GM21717 (cell line): ENCODE results near the gene TMEM37.

Experiments
- ATAC-seq: cut with Tn5 transposase; IDR thresholded peaks from one replicate; pipeline ENCODE4 v1.9.1; 2021; ENCODE audit warnings: mild to moderate bottlenecking, moderate library complexity; ENCODE audit not compliant: unreplicated experiment

The TMEM37 gene

DNA sequence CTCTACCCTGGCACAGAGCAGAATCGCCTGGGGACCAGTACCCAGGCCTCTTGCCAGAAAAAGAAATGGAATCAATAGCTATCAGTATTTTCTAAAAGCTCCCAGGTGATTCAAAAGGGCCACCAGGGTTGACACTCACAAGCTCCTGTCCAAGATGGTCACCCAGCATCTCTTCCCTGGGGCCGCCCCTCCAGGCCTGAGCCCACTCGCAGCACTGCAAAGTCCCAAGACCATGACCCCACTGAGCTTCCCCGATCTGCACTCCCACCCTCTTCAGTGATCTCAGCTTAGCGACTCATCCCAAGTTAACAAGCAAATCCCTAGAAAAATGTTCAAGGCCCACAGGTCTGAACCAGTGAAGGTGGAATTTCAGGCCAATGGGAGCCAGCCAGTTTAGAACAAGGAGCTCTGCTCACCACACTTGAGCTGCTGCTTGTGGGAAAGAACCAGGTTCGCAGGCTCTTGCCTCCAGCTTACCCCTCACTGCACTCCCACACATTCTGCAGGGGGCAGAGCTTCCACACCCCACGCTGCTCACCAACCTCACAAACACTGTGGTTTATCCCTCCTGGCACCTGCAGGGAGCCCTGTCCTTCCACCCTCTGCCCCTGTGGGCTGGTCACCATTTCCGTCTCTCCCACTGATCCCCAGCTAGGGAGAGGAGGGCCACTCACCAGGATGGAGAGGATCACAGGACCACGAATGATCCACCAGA is 19.8 kb downstream of the TMEM37 start:
- no peak for ATAC-seq

DNA sequence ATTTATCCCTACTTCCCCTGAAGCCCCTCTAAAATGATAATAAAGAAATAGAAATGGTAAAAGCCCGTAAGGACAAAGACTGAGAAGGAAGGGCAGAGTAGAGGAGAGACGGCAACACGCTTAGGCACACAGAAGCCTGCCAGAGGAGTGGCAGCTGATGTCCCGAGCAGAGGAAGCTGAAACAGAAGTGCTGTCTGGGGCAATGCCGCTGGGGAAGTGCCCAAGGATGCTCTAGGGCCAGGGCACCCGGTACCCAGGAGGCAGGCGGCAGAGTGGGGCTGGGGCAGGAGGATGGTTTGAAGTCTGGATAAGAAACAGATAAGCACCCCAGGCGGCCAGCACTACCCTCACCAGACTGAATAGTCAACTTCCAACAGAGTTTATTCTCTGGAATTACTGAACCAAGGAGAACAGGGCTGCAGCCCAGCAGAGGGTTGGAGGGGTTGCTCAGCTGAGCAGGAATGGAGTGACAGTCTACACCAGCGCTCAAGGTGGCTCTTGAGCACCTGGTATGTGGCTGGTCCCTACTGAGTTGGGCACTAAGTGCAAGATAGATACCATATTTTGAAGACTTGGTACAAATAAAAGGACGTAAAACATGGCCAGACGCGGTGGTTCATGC is 22.4 kb downstream of the TMEM37 start:
- no peak for ATAC-seq

DNA sequence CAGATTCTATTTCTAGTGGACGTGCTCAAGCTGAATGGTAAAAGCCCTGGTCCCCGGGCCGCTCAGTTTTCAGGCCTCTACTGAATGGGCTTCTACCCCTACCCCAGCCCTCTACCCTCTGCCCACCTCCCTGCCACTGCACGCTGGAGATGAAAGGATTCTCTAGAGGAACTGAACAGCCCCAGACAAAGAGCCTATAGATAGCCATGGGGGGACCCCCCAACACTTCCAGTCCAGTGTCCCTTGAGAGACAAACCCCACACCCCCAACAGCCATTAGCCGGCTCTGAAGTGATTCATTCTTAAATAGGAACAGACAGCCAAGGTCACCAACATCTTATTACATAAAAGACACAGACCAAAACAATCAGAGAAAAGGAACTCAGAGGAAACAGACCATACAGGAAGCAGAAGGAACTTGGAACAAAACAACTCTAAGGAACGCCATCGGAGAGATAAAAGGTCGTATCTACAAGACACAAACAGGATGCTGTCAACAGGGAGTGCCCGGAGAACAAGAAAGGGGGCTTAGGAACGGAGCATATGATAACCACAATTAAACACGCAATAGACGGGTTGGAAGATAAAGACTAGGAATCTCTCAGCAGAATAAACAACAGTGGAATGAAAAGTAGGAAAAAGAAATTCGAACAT is 23.5 kb downstream of the TMEM37 start:
- no peak for ATAC-seq

DNA sequence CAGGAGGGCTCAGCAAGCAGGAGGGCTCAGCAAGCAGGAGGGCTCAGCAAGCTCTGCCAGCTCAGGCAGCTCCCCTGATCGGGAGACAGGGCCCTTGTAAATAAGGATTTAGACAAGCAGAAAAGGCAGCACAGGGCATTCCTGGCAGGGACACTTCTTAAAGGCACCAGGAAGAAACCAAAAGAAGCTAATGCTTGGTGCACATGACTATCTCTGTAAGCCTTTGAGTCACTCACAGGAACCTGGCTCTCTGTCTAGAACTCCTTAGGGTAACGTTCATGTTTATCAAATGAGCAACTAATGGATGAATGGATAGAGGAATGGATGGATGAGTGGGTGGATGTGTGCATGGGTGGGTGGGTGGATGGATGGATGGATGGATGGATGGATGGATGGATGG is 28.4 kb downstream of the TMEM37 start:
- ATAC-seq, result no peak

DNA sequence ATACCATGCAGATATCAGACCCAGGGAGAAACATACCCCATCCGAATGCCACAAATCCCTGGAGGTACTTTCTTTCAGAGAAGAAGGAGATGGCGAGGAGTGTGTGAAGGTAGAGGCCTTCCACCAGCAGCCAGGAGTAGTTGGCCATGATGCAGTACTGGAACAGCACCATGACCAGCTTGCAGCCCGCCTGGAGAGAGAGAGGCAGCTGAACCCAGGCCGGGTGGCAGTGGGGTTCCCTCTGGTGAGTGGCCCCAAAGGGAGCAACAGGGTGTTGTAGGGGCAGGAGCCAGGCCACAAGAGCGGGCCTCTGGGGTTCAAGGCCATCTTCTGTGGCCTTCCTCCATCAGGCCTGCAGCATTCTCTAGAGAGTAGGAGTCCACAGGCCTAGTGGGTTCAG is 30.2 kb downstream of the TMEM37 start:
- no peak for ATAC-seq

DNA sequence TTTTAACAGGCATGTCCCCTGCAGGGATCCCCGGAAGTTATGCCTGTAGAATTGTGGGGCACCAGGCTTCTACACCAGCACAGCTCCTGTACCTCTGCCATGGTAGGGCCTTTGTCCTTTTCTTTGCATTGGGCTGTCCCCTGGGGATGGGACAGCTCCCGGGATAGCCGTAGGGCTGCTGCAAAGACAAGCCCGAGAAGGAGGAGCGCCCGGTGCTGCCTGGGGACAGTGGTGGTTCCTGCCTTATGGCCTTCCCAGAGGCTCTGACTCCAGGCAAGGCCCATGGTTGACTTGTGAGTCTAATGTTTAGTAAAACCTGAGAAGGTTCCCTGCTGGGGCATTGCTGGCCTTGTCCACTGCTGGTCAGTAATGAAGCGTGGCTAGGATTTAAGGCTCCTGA is 30.9 kb downstream of the TMEM37 start:
- no peak for ATAC-seq

DNA sequence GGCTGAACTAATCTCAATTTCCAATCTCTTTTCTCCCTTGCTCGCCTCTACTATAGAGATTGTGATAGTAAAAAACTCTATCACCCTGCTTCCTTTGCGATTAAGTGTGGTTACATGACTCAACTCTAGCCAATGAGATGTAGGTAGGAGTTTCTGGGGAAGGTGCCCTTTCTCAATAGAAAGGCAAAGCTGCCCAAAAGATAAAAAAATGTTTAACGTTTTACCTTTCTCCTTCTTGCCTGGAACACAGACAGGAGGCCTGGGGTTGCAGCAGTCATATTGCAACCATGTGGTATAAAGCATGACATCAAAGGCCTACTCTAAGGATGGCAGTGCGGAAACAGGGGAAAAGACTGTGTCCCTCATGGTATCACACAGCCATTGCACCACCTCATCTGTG is 31.5 kb downstream of the TMEM37 start:
- ATAC-seq, result no peak

DNA sequence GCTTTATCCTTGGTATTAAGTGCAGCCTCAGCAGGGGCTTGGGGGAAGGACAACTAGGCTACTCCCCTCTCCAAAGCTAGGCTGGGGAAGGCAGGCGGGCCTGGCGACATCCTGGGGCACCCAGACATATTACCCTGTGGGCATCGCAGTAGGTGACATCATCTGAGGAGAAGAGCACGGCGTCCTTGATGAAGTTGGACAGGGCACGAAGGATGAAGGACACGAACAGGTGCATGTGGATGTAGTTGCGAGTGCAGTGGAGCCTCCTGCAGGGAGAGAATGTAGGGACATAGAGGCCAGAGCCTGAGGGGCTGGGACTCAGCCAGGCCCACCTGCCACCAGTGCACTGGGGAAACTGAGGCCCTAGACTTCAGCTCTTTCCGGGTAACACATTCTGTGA is 32.3 kb downstream of the TMEM37 start:
- no peak for ATAC-seq

DNA sequence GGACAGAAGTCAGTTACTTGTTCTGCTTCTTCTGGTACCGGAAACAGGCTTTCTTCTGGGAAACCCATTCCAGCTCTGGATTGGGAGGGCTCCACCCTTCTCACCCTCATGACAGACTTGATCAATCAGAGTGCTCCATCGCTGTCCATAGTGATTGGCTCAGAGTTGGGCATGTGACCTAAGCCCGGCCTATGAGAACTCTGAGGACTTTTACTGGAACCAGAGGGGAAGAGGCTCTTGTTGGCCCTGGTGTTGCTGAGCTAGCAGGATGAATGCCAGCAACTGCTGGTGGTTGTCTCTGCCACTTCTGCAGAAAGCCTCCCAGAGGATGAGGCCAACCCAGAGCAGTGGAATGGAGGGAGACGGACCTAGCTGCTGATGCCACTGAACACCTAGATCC is 33.3 kb downstream of the TMEM37 start:
- no peak for ATAC-seq

DNA sequence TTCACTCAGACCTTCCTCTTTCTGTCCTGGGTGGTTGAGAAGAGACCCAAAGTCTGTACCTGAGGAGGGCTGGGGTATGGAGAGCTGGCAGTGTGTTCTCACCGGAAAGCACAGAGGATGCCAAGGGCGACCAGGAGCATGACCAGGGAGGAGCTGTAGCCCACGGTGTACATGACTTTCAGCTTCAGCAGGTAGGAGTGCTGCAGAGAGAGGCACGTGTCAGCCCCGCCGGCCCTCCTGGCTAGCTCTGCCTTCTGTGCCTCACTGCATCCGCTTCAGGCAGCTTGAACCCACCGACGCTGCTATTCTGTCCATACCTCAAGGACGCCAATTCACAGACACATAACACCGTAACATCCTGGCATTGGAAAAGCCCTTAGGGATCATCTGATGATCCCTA is 34.0 kb downstream of the TMEM37 start:
- no peak for ATAC-seq

DNA sequence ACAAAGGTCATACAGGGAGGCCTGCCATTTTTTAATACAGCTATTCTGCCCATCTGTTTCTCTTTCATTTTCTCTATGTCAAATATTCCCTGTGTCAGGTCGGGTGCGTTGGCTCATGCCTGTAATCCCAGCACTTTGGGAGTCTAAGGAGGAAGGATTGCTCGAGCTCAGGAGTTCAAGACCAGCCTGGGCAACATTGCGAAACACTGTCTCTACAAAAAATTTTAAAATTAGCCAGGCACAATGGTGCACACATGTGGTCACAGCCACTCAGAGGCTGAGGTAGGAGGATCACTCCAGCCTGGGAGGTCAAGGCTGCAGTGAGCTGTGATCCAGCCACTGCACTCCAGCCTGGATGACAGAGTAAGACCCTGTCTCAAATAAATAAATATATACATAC is 34.7 kb downstream of the TMEM37 start:
- no peak for ATAC-seq

DNA sequence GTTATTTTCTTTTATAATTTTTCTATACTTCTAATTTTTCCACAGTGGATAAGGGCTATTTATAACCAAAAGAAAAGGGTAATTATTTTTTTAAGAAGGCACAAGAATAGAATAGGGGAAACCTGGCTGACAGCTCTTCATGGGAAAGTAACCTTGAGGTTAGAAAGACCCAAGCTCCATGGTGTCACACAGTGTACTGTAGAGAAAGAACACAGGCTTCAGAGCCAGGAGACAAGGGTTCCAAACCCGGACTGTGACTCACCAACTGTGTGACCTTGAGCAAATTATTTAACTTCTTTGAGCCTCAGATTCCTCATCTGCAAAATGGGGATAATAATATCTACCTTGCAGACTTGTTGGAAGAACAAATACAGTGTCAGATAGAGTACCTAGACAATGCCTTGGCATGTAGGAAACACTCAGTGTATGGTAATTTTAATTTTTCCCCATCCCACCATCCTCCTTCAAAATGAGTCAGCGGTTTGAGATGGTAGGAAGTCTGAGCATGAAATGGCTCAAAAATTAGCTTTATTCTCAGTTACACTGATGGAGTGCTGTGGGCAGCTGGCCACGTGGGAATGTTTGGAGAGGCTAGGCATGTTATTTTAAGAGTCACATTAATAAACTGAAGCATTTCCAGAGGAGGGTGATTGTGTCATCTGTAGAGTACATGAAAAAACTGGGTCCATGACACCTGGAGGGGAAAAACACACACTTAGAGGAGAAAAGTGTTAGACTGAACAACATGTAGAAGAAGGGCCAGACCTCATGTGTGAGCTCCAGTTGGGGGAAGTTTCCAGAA is 36.7 kb downstream of the TMEM37 start:
- peak; percentile 49 for ATAC-seq

DNA sequence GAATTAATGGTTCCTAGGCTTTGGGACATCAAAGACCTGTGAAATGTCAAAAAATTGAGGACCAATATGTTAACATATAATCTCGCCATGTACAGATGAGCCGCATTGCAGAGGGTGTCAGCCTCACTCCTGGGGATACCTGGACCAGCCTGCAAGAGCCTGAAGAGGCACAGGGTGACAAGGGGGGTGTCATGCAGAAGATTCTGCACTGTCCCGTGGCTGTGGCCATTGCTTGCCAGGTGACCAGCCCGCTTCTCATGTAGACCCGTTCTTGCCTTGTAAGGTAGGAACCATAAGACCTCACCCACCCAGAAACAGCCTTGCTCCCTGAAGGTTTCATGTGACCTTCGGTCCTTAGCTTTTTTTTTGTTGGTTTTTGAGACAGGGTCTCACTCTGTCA is 37.5 kb downstream of the TMEM37 start:
- no peak for ATAC-seq

DNA sequence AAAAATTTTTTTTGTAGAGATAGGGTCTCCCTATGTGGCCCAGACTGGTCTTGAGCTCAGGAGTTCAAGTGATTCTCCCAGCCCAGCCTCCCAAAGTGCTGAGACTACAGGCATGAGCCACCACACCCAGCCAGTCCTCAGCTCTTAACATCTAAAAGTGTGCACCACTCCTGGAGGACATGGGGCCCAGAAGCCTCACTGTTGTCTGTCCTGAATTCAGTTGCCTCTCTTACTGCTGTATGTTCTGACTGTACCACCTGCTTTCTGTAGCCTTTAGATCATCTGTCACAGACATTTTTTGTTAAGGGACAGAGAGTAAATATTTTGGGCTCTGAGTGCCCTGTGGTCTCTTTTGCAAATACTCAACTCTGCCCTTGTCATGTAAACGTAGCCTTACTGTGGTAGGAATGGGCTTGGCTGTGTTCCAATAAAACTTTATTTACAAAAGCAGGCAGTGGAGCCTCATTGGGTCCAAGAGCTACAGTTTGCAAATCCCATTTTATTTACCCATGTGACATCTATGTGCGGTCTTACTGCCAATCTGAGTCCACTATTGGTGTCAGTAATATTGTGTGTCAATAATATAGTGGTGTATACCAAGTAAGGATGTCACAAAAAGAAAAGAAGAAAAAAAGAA is 38.1 kb downstream of the TMEM37 start:
- no peak for ATAC-seq

DNA sequence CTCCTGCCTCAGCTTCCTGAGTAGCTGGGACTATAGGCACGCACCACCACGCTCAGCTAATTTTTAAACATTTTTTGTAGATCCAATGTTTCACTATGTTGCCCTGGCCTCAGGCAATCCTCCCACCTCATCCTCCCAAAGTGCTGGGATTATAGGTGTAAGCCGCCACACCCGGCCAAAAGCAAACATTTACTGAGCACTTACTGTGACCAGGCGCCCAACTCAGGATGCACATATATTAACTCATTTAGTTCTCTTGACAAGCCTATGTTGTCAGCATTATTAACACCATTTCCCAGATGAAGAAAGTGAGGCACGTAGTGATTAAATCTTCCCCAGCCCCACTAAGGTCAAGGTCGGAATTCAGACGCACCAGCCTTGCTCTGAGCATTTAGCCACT is 41.1 kb downstream of the TMEM37 start:
- no peak for ATAC-seq

DNA sequence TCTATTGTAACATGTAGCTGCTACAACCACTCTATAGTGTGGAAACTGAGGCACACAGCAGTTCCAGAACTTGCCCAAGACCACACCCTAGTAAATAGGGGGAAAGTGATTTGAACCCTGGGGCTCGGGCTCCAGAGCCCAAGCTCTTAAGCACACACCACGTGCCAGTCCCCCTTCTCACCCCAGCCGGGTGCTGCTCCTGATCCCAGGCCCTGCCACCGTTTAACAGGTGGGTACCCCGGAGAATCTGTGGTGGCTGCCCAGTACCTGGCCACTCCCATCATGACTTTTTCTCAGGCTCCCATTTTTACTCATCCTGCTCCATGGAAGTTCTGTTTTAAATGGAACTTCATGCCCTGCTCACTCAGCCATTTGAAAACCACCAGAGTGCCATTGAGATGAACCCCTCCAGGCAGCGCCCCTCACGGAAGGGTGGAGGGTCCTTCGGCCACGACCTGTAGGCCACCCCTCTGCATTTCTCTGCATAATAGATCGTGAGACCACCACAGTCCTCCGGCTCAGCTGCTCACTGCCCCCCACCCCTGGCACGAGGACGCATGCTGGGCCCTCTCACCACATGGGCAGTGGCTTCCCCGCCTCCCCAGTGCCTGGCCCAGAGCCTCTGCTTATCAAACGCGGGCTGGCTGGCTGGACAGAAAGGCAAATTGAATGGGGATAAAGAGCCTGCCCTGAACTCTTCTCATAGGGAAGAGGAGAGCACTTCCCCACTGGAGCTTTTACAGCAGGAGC is 42.1 kb downstream of the TMEM37 start:
- ATAC-seq, result no peak

DNA sequence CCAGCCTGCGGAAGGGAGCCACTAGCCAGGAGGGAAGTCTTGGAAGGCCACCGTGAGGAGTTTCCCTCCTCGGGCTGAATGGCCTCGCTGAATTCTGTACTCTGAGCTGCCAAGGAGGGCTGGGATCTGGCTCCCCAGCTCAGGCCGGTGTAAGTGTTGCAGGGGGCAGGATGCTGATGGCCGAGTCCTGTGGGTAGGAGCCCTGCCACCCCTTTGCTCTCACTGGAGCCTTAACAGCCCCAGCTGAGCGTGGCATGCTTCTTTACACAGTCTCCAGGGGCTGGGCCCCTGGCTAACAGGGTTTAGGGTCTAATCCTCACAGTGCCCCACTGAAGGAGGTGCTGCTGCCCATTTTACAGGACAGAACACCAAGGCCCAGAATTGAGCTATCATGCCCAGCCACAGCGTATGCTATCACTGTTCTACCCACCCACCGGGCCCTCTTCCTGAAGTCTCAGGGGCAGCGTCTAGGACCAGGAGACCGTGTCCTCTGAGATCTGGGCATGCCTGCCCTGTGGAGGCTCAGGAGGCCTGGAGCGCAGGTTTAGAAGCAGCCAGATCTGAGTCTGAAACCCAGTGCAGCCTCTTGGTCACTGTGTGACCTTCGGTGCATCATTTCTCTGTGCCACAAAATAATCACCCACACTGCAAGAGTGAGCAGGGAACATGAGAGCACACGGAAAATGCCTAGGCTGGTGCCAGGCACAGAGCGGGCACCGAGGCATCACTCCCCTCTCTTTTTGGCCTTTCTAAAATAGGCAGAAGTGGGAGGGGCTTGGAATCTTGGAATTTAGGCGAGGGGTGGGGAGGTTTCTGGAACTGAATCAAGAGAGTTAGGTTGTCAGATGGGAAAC is 42.9 kb downstream of the TMEM37 start:
- ATAC-seq, result no peak

DNA sequence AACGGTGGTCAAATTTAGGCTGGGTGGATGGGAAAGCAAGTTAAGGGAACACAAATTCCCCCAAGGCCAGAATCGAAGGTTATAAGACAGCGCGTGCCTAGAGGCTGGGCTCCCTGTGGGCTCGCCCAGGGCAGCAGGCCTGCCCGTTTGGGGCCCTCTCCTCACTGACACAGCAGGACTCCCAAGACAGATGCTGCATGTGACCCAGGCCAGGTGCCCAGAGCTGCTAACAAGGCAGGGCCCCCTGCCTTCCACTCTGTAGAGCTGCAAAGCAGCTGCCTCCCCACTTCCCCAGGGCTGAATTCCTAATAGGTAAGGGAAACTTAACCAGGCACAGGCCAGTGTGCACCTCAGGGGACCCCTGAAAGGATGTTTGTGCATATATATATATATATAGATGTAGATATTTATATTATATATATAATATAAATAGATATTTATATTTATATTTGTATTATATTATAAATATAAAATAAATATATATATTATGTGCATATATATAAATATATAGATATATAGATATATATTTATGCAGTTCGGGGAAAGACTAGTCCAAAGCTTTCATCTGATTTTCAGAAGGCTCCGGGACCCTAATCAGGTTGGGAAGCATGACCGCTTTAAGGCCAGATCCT is 43.7 kb downstream of the TMEM37 start:
- ATAC-seq, result no peak

DNA sequence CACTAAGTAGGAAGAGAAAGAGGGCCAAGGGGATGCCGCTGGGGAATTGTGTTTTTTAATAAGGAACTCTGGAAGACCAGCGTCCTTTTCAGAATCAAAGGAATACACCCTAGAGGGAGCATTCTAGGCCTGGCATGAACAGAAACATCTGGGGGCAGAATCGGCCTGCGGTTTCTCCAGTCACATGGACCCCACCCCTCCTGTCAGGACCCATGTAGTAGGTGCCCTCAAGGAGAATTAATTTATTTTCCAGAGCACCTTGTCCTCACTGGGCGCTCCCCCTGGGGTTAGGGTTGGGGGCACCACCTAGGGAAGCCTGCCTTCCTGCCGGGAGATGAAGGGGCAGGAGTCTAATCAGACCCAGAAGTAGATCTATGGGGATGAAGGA is 44.2 kb downstream of the TMEM37 start:
- ATAC-seq, result no peak
